Measurements from ENCODE around the gene HCFC1R1.

Gene HCFC1R1

GRCh38 chr16:2976201-2976600, 47.5 kb downstream of the HCFC1R1 start:
- DNase-seq (ENCODE audit: low read depth in 2 of 2), result no peak

GRCh38 chr16:2975161-2975795, 48.5 kb downstream of the HCFC1R1 start:
- no peak for DNase-seq (ENCODE audit: low read depth in 2 of 2)

GRCh38 chr16:2974319-2975056, 49.3 kb downstream of the HCFC1R1 start:
- no peak for DNase-seq (ENCODE audit: low read depth in 2 of 2)

DNA sequence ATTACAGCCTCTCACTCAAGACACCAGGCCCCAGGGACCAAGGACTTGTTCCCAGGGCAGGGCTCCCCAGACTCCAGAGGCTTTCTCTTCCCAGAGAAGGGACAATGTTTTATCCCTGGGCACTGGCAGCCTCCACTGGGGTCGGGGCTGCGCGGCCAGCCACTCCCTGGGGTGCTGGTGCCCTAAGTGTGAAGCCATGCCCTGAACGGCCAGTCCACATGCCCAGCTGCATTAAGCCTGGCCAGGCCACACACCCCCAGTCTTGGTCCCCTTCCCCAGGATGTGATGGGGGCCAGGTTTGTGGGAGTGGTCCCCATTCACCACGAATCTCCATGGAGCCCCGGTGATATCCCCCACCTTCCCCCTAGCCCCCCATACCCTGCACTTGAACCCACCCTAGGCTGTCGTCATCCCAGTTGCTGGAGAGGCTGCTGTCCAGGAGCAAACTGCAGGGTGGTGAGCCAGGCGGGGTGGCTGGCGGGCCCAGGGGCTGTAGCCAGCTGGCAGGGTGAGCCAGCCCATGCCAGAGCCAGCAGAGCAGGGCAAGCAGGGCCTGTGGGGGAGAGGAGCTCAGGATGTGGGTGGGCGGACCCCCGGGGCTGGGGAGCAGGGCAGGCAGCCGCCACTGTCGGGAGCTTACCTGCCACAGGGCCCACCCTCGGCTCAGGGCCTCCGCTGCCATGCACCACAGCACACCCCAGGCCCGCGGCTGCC, 50.0 kb downstream of the HCFC1R1 start:
- no peak for DNase-seq (ENCODE audit: low read depth in 2 of 2)

DNA sequence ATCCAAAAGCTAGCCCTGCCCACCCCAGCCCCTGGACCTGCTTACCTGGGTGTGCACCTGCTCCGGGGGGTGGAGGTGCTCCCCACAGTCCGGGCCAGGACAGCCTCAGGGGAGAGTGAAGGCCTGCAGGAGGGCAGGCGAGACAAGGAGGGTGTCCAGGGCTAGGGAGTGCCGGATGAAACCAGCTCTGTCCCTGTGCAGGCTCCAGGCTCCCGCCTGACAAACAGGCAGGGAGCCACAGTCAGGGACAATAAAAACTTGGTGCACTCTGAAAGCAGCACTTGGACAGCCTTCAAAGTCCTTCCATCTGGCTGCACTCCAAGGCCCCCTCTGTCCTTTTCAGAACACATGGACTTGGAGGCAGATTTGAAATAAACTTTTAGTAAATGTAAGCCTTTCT, 50.6 kb downstream of the HCFC1R1 start:
- DNase-seq (ENCODE audit: low read depth in 2 of 2), result no peak
